ENCODE data around the gene PIF1.
A peak's percentile ranks its signal among the peaks of the same experiment; 100 is the strongest.

PIF1 gene

DNA sequence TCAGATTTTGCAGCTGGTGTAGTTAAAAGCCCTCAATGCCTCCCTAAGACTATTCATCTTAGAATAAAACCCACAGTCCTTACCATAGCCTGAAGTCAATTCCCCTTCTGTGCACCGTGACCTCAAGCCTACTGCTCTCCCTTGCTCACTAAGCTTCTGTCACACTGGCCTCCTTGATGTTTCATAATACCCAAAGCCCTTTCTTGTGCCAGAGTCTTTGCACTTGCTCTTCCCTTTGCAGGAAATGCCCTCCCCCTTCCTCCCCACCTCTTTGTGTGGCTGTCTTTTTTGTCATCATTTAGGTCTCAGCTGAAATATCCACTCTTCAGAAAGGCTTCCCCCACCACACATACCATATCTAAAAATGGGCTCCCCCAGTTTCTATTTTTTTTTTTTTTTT, 12.1 kb upstream of the PIF1 start:
- Histone ChIP-seq H3K27me3 (ENCODE audit: insufficient read depth, poor library complexity, severe bottlenecking) (no peaks in the 10 kb centered on the region), H3K4me3 (replicated peaks; ENCODE audit: insufficient read depth, low read length) (no peak overlapping the region), H3K27ac (replicated peaks) (0 out of 2 replicates have a peak overlapping the region, but pooled peaks have one; percentile 0)
- peak; percentile 81 to 94 for DNase-seq (ENCODE audit: low read depth in 1 of 2, low spot score in 1 of 2)
- peak; percentile 41; the same call in 1 of the 2 replicates for TF ChIP-seq SPI1 (IDR thresholded peaks at IDR 0.05; ENCODE audit: borderline replicate concordance, low read depth)
- TF ChIP-seq, protein P1, sequence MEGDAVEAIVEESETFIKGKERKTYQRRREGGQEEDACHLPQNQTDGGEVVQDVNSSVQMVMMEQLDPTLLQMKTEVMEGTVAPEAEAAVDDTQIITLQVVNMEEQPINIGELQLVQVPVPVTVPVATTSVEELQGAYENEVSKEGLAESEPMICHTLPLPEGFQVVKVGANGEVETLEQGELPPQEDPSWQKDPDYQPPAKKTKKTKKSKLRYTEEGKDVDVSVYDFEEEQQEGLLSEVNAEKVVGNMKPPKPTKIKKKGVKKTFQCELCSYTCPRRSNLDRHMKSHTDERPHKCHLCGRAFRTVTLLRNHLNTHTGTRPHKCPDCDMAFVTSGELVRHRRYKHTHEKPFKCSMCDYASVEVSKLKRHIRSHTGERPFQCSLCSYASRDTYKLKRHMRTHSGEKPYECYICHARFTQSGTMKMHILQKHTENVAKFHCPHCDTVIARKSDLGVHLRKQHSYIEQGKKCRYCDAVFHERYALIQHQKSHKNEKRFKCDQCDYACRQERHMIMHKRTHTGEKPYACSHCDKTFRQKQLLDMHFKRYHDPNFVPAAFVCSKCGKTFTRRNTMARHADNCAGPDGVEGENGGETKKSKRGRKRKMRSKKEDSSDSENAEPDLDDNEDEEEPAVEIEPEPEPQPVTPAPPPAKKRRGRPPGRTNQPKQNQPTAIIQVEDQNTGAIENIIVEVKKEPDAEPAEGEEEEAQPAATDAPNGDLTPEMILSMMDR (IDR thresholded peaks at IDR 0.05; ENCODE audit: insufficient read depth, low read length), result no peak

DNA sequence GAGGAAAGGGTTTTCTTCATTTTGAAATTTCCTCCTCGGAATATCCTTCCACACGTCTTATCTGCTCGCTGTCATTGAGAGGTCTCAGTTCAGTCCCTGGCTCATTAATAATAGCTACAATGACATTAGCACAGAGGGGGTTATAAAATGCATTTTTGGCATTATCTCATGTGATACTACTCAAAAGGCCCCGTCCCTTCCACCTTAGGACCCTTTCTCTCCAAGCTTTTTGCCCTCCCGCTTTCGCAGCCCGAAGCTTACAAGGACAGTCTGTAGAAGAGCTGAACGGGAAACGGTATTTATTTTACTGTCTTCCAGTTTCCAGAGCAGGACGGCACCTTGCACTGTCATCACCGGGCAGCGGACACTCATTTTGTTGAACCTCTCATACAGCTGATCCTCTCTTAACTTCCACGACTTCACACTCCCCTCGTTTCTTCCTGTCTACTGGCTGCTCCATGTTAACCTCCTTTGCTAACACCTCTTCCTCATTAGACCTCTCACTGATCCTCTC, 10.6 kb upstream of the PIF1 start:
- no peak for DNase-seq (ENCODE audit: low read depth in 1 of 2, low spot score in 1 of 2)
- Histone ChIP-seq H3K4me3 (replicated peaks; ENCODE audit: insufficient read depth, low read length) (no peak overlapping the region), H3K27ac (replicated peaks) (peak overlapping the region; percentile 33), H3K27me3 (ENCODE audit: insufficient read depth, poor library complexity, severe bottlenecking) (no peaks in the 10 kb centered on the region)
- TF ChIP-seq SPI1 (IDR thresholded peaks at IDR 0.05; ENCODE audit: borderline replicate concordance, low read depth), result no peak
- TF ChIP-seq, protein P1 (IDR thresholded peaks at IDR 0.05; ENCODE audit: insufficient read depth, low read length), result no peak
- TF ChIP-seq, protein P2, sequence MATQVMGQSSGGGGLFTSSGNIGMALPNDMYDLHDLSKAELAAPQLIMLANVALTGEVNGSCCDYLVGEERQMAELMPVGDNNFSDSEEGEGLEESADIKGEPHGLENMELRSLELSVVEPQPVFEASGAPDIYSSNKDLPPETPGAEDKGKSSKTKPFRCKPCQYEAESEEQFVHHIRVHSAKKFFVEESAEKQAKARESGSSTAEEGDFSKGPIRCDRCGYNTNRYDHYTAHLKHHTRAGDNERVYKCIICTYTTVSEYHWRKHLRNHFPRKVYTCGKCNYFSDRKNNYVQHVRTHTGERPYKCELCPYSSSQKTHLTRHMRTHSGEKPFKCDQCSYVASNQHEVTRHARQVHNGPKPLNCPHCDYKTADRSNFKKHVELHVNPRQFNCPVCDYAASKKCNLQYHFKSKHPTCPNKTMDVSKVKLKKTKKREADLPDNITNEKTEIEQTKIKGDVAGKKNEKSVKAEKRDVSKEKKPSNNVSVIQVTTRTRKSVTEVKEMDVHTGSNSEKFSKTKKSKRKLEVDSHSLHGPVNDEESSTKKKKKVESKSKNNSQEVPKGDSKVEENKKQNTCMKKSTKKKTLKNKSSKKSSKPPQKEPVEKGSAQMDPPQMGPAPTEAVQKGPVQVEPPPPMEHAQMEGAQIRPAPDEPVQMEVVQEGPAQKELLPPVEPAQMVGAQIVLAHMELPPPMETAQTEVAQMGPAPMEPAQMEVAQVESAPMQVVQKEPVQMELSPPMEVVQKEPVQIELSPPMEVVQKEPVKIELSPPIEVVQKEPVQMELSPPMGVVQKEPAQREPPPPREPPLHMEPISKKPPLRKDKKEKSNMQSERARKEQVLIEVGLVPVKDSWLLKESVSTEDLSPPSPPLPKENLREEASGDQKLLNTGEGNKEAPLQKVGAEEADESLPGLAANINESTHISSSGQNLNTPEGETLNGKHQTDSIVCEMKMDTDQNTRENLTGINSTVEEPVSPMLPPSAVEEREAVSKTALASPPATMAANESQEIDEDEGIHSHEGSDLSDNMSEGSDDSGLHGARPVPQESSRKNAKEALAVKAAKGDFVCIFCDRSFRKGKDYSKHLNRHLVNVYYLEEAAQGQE (IDR thresholded peaks at IDR 0.05; ENCODE audit: insufficient replicate concordance, low read depth), result no peak

DNA sequence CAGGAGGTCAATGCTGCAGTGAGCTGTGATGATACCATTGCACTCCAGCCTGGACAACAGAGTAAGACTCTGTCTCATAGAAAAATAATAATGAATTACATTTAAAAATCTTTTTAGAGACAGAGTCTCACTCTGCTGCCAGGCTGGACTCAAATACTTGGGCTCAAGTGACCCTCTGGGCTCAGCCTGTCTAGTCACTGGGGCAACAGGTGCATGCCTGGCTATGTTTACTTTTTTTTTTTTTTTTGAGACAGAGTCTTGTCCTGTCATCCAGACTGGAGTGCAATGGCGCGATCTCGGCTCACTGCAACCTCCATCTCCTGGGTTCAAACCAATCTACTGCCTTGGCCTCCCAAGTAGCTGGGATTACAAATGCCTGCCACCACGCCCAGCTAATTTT, 8.2 kb upstream of the PIF1 start:
- DNase-seq (ENCODE audit: low read depth in 1 of 2, low spot score in 1 of 2), result no peak
- TF ChIP-seq POLR2AphosphoS5 (IDR thresholded peaks at IDR 0.05; ENCODE audit: low read depth) (no peak), SPI1 (IDR thresholded peaks at IDR 0.05; ENCODE audit: borderline replicate concordance, low read depth) (no peak), GABPA (IDR thresholded peaks at IDR 0.05; ENCODE audit: low read depth) (no peak)
- TF ChIP-seq, protein P2 (IDR thresholded peaks at IDR 0.05; ENCODE audit: insufficient replicate concordance, low read depth), result no peak
- TF ChIP-seq, protein P1 (IDR thresholded peaks at IDR 0.05; ENCODE audit: insufficient read depth, low read length), result no peak
- no peaks in the 10 kb centered on the region for H3K27me3 ChIP-seq (ENCODE audit: insufficient read depth, poor library complexity, severe bottlenecking)
- no peak overlapping the region for H3K4me3 ChIP-seq (replicated peaks; ENCODE audit: insufficient read depth, low read length)
- no peak overlapping the region for H3K27ac ChIP-seq (replicated peaks)

DNA sequence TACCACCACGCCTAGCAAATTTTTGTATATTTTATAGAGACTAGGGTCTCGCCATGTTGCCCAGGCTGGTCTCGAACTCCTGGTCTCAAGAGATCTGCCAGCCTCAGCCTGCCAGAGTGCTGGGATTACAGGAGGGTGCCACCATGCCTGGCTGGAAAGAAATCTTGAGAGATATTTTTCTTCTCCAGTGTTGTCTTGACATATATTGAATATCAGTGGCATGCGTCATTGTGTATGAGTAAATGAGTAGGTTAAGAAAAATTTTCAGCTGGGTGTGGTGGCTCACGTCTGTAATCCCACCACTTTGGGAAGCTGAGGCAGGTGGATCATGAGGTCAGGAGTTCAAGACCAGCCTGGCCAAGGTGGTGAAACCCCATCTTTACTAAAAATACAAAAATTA, 3.5 kb upstream of the PIF1 start:
- peaks cover 3% of the 10 kb centered on the region for H3K27me3 ChIP-seq (ENCODE audit: insufficient read depth, poor library complexity, severe bottlenecking)
- DNase-seq (ENCODE audit: low read depth in 1 of 2, low spot score in 1 of 2), result no peak
- H3K27ac ChIP-seq (replicated peaks), result no peak overlapping the region
- no peak for TF ChIP-seq POLR2AphosphoS5 (IDR thresholded peaks at IDR 0.05; ENCODE audit: low read depth)
- no peak for TF ChIP-seq GABPA (IDR thresholded peaks at IDR 0.05; ENCODE audit: low read depth)
- TF ChIP-seq, protein P1 (IDR thresholded peaks at IDR 0.05; ENCODE audit: insufficient read depth, low read length), result no peak
- TF ChIP-seq, protein P2 (IDR thresholded peaks at IDR 0.05; ENCODE audit: insufficient replicate concordance, low read depth), result no peak
- no peak for TF ChIP-seq SPI1 (IDR thresholded peaks at IDR 0.05; ENCODE audit: borderline replicate concordance, low read depth)
- H3K4me3 ChIP-seq (replicated peaks; ENCODE audit: insufficient read depth, low read length), result no peak overlapping the region

All from HL-60 (cell line).